ENCODE results near the gene PSMB9. TPM values are rescaled to one million over a fixed set of nuclear protein-coding genes. Genes with fewer than 3 reads are reported as not detected.
A peak's percentile ranks its signal among the peaks of the same experiment; 100 is the strongest.

PSMB9 gene
- total and polyA plus RNA-seq, 11 donors, result 8.9 to 182 (median 15.7) TPM

- H3K27me3 ChIP-seq, result no peaks in the 10 kb centered on the region
- H3K27ac ChIP-seq, result no peak overlapping the region
- H3K9me3 ChIP-seq, result no peaks in the 10 kb centered on the region
- no peak overlapping the region for H3K4me3 ChIP-seq
- DNase-seq, result no peak
- WGBS, 4 donors, result 71 to 83% (median 80%) methylated on average over 5 of the region's 5 CpGs
- peaks cover 0 to 27% (median 8%) of the 10 kb centered on the region in 12 donors for H3K4me1 ChIP-seq
- H3K36me3 ChIP-seq, result peaks cover 5 to 87% (median 62%) of the 10 kb centered on the region in 9 donors
- TF ChIP-seq POLR2A (IDR thresholded peaks at IDR 0.05) (no peak), CTCF (IDR thresholded peaks at IDR 0.05) (no peak)
- no peak for ATAC-seq
- intact Hi-C loops (cut with DNase I), result loop anchor here in 1 of 10 donors (5.0 kb wide), 1 partner anchor 34 kb away; no protein-coding TSS in a partner anchor
These were observed 20.3 kb upstream of the PSMB9 start for GRCh38 chr6:32833664-32834063.

DNA sequence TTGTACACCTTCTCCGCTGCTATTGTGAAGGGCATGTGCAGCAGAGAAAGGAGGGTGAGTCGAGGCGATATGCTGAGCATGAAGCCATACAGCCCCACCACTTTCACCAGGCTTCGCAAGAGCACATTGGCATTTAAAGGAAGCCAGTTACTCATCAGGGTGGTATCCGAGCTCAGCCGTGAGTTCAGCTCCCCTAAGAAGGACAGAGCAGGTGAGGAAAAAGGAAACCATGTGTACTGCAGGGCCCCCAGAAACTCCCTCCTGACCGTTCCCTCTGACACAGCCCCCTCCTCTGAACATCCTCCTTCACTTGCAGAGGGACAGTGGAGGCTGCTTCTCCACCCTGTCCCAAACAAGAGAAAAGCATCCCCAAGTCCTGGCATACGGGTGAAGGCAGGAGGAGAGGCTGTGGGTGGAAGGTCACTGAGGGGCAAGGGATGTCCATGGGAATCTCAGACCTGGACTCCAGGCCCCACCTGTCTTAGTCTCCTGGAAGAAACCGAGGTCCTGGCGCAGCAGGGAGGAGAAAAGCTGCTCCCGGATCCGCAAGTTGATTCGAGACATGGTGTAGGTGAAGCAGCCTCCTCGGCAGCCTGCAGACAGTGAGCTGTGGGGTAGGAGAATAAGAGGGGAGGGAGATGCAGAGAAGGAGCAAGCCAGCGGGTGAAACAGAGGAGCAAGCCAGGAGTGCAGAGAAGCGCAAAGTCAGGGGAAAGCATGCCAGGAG, 18.7 kb upstream of the PSMB9 start:
- no peaks in the 10 kb centered on the region for H3K9me3 ChIP-seq
- intact Hi-C loops (cut with DNase I), result loop anchor here in 2 of 10 donors (5.0 kb wide), 1 partner anchor 37 kb away; no protein-coding TSS in a partner anchor
- no peak overlapping the region for H3K4me3 ChIP-seq
- ATAC-seq (no peak), DNase-seq (no peak)
- peaks cover 3 to 76% (median 49%) of the 10 kb centered on the region in 9 donors for H3K36me3 ChIP-seq
- WGBS, 4 donors, result 94 to 95% (median 94%) methylated on average over 16 of the region's 16 CpGs
- no peaks in the 10 kb centered on the region for H3K27me3 ChIP-seq
- H3K27ac ChIP-seq, result no peak overlapping the region
- no peak for TF ChIP-seq POLR2A (IDR thresholded peaks at IDR 0.05)
- TF ChIP-seq CTCF (IDR thresholded peaks at IDR 0.05), result no peak
- H3K4me1 ChIP-seq, result peaks cover 0 to 36% (median 10%) of the 10 kb centered on the region in 12 donors

- TF ChIP-seq CTCF (IDR thresholded peaks at IDR 0.05) (no peak), POLR2A (IDR thresholded peaks at IDR 0.05) (no peak)
- ATAC-seq (no peak), DNase-seq (no peak)
- Histone ChIP-seq H3K27me3 (no peaks in the 10 kb centered on the region), H3K9me3 (no peaks in the 10 kb centered on the region), H3K36me3 (peaks cover 0 to 76% (median 48%) of the 10 kb centered on the region in 9 donors), H3K4me3 (peak overlapping the region in 1 of 12 donors; percentile 69), H3K4me1 (peaks cover 0 to 52% (median 12%) of the 10 kb centered on the region in 12 donors), H3K27ac (no peak overlapping the region)
- WGBS, 4 donors, result 92 to 96% (median 94%) methylated on average over 2 of the region's 2 CpGs
- intact Hi-C loops (cut with DNase I), result loop anchor here in 2 of 10 donors (5.0 kb wide), 1 partner anchor 35 kb away; no protein-coding TSS in a partner anchor
These were observed 17.1 kb upstream of the PSMB9 start for GRCh38 chr6:32836873-32837272.

DNA sequence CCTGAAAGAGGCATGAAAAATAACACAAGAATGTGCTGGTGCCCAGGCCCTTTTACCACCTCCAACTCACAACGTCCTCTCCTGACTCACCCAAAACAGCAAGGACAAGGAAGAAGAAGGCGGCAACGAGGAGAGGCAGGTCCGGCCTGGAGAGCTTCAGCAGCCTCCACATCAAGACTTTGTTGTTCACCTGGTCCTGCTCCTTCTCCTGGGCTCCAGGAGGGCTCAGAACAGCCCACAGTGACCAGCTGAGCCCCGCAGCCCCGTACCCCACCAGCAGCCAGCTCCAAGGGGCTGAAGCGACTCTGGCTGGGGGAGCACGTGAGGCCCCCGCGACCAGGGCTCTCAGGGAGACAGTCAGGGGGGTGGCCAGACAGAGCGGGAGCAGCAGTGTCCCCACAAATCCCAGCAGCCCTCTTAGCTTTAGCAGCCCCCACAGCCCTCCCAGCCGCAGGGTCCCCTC, 16.3 kb upstream of the PSMB9 start:
- H3K9me3 ChIP-seq, result no peaks in the 10 kb centered on the region
- no peak for DNase-seq
- TF ChIP-seq POLR2A (IDR thresholded peaks at IDR 0.05), result no peak
- TF ChIP-seq CTCF (IDR thresholded peaks at IDR 0.05), result no peak
- H3K4me1 ChIP-seq, result peaks cover 0 to 59% (median 16%) of the 10 kb centered on the region in 12 donors
- H3K36me3 ChIP-seq, result peaks cover 0 to 76% (median 51%) of the 10 kb centered on the region in 9 donors
- H3K27ac ChIP-seq, result peak overlapping the region; percentile 69 to 100 (median 96)
- peak overlapping the region; percentile 60 to 96 (median 78) for H3K4me3 ChIP-seq
- intact Hi-C loops (cut with DNase I), result loop anchor here in 8 of 10 donors (1.0 to 5.0 kb wide), 8 partner anchors 15 to 35 kb away; partner anchors contain the start of genes PSMB9 (in 5 of the 8) and TAP1 (in 2 of the 8)
- no peaks in the 10 kb centered on the region for H3K27me3 ChIP-seq
- whole genome bisulfite sequencing, 4 donors, result 23 to 67% (median 42%) methylated on average over 4 to 12 of the region's 12 CpGs
- ATAC-seq, result no peak
